Raji (cell line): ENCODE results near the gene GPM6B.

Experiments
- POLR2A ChIP-seq: IDR thresholded peaks from 2 replicates; pipeline ENCODE4 v1.6.1; 2011; ENCODE audit warnings: low read depth, low read length, control low read depth; ENCODE audit not compliant: insufficient read depth

GPM6B gene

DNA sequence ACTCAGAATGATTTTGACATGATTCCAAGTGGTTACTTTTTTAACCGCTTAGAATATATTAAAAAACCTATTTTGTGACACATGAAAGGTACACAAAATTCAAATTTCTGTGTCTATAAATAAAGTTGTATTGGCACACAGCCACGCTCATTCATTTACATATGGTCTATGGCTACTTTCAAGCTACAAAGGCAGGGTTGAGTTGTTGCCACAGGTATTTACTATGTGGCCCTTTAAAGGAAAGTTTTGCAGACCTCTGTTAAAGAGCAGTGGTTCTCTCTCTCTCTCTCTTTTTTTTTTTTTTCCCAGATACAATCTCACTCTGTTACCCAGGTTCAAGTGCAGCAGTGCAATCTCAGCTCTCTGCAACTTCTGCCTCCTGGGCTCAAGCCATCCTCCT lies 23.0 kb downstream of the GPM6B start:
- no peak for TF ChIP-seq POLR2A

DNA sequence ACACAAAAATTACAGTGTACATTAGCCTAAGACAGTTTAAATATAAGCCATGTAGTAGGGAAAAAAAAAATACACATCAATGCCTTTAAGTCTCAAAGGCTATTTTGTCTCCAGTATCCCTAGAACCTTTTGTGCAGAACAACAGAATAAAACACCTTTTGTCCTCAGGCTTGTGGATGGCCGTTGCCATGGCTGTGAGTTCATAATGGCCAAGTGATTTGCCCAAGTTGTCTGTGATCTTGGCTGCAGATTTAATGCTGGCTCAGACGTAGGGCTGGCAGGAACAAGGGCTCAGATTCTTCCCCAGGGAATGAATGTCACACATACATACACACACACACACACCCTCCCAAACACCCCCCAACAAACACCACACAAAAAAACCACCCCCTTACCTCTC lies 25.3 kb downstream of the GPM6B start:
- no peak for TF ChIP-seq POLR2A

- TF ChIP-seq POLR2A: no peak
Observed at GRCh38 chrX:13791145-13791544, 25.7 kb downstream of the GPM6B start.

DNA sequence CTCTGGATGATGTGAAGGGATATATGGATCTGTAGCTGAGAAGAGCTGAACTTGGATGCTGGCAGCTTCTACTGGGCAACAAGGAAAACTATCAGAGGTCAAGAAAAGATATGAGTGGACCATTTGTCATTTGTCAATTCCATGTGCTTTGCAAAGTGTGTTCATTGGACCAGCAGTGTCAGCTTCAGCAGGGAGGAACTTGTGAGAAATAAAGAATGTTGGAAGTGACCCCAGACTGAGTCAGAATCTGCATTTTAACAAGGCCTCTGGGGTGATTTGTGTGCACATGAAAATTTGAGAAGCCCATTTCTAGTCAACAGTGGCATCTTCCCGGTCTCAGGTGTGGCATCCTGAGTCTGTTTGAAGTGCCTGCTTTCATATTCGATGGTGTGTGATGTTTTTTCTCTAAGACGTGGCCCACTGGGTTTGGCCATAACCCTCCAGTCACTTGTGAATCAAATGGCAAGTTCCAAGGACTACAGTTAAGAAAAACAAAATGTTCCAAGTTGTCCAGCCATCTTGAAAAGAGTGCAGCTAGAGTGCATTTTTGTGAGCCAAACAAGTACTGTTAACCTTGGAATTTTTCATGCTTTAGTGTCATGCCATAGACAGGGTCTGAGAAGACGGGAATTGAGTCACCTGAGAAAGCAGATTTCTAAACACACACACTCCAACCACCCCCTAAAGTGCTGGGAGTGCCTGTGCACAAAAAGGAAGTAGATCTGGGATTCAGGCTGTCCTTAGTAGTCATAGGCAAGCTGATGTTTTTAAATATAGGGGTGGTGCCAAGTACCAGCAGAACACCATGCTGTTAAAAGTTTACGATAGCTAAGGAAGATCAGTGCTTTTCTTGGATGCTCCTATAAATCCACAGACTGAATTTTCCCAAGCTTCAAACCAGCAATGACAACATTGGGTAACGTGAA lies 26.4 kb downstream of the GPM6B start:
- no peak for TF ChIP-seq POLR2A

DNA sequence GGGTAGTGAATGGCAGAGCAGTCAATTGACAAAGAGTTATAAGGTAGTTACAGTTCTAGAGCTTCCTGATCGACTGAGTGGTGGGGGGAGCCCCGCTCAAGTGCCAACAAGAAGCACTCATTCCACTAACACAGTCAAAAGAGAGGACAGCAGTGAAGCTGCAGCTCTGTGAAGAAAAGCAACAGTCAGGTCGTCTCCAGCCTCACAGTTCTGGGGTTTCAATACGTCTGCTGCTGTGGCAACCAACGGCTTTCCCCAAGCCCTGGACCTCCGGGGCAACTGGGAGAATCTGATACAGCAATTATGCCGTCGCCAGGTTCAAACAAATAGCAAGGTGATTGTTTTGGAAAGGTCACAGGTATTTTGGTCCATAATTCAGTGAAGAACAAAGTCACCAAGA lies 30.8 kb downstream of the GPM6B start:
- TF ChIP-seq POLR2A: no peak

DNA sequence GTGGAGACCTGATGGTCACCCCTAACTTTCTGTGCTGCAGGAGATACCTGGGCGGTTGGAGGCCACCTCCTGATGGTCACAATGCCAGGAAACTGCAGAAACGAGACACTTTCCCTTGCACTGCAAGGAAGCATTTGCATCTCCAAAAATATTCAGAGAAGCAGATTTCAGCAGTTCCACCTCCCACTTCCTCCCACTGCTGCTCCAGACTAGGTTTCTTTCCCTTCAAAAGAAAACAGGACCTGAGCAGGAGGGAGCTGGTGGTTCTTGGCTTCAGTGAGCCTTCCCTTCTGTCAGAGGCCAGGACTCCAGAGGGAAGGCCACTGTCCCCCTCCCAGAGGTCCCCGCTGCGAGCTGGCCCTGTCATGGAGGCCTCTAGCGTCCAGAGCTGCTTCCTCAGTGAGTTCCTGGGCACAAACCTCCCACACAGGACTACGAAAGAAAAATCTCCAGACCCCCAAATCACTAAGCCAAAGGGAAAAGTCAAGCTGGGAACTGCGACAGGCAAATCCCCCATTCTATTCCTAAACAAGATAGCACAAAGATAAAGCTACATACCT lies 35.9 kb downstream of the GPM6B start:
- no peak for TF ChIP-seq POLR2A

- TF ChIP-seq POLR2A: no peak
Observed at GRCh38 chrX:13778916-13779315, 38.0 kb downstream of the GPM6B start.

GRCh38 chrX:13776387-13776786 lies 40.5 kb downstream of the GPM6B start:
- TF ChIP-seq POLR2A: no peak

- TF ChIP-seq POLR2A: no peak
Observed at GRCh38 chrX:13775837-13776236, 41.1 kb downstream of the GPM6B start.

GRCh38 chrX:13774696-13775095 lies 42.2 kb downstream of the GPM6B start:
- no peak for TF ChIP-seq POLR2A

- TF ChIP-seq POLR2A: no peak
Observed at GRCh38 chrX:13770013-13770535, 46.8 kb downstream of the GPM6B start.

GRCh38 chrX:13768939-13769338 lies 48.0 kb downstream of the GPM6B start:
- no peak for TF ChIP-seq POLR2A

- TF ChIP-seq POLR2A: no peak
Observed at GRCh38 chrX:13764765-13765164, 52.1 kb downstream of the GPM6B start.

- TF ChIP-seq POLR2A: no peak
Observed at GRCh38 chrX:13764281-13764680, 52.6 kb downstream of the GPM6B start.

DNA sequence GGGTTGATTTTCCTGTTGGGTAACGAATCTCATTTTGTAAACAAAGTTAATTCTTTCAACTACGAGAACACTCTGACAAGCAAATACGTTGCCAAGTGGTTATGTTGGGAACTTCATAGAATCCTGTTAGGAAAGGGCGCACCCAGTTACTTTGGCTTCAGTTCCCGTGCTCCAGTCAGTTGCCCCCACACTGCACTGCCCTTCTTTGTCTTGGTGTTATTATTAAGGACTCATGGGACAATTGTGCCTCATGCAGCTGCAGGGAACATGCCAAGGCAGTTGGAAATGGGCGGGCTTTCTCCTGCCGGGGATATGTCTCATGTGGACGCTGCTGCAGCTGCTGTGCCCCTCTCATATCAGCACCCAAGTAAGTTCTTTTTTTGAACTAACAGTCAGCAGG lies 53.4 kb downstream of the GPM6B start:
- TF ChIP-seq POLR2A: no peak
